HCT116 (cell line): ENCODE measurements around the gene CEACAM19. TPM values are rescaled to one million over a fixed set of nuclear protein-coding genes. Genes with fewer than 3 reads are reported as not detected.

ENCODE experiments used
- ATAC-seq: fragments of 200-7000 bp; cut with Tn5 transposase; 2 replicates; pipeline ENCODE4 v1.9.1; 2020; ENCODE audit warnings: mild to moderate bottlenecking, moderate library complexity
- BruUV-seq: library from RNA; stranded (reverse); fragments of 400-500 nt; replicated peaks from 2 replicates; lab custom pipeline; 2021; lab: Mats Ljungman, UMichigan
- CTCF ChIA-PET: fragments of 300-600 bp; sonication (Branson Sonifier 250); formaldehyde crosslinking; loops from one replicate; lab custom pipeline; 2021; ENCODE audit warnings: antibody characterized with exemption; lab: Charles Lee
- POLR2A ChIA-PET: fragments of 300-600, 350-600 bp; sonication (Branson Sonifier 250); formaldehyde crosslinking; loops from one replicate; lab custom pipeline; 2021; ENCODE audit warnings: antibody characterized with exemption; lab: Charles Lee
- RAD21 ChIA-PET, 2 experiments: fragments of 300-600 bp; sonication (Branson Sonifier 250); formaldehyde crosslinking; loops; one replicate each; lab custom pipeline; 2023; ENCODE audit warnings: low total read pairs in 2 of 2; ENCODE audit not compliant: uncharacterized antibody in 2 of 2, unreplicated experiment in 2 of 2, low non-redundant PET in 1 of 2; lab: Charles Lee
- DNase-seq: peaks from one replicate; pipeline ENCODE4 v3.0.0-alpha.2; 2010; ENCODE audit warnings: low read depth, low spot score
- H2AFZ ChIP-seq: fragments of 200-600 bp; shearing (Covaris generic), sonication (generic); 2 replicates; pipeline ENCODE4 v1.6.1; 2017; ENCODE audit warnings: low read depth, mixed run types, mixed read lengths, antibody characterized with exemption, low read length; ENCODE audit not compliant: poor library complexity, severe bottlenecking
- H3K27ac ChIP-seq: 2 replicates; pipeline ENCODE4 v1.5.1; 2012; ENCODE audit warnings: low read depth, low read length
- H3K27me3 ChIP-seq: fragments of 200-600 bp; sonication (generic); 2 replicates; pipeline ENCODE4 v1.6.1; 2016; ENCODE audit warnings: mixed run types, low read length, mixed read lengths; ENCODE audit not compliant: insufficient read depth
- H3K36me3 ChIP-seq, 2 experiments: fragments of 200-500 bp in 1 of 2; fragments of 200-600 bp in 1 of 2; sonication (Bioruptor generic) in 1 of 2; sonication (generic) in 1 of 2; 2 replicates each; pipeline versions ENCODE4 v1.5.1 to v1.6.1; 2014 to 2016; ENCODE audit warnings: low read length in 2 of 2, inconsistent platforms in 1 of 2, mixed read lengths in 1 of 2, mixed run types in 1 of 2; ENCODE audit not compliant: insufficient read depth in 2 of 2, control insufficient read depth in 1 of 2
- H3K4me1 ChIP-seq, 2 experiments: fragments of 200-600 bp in 1 of 2; sonication (generic) in 1 of 2; 2 replicates each; pipeline versions ENCODE4 v1.5.1 to v1.6.1; 2012 to 2017; ENCODE audit warnings: low read length in 2 of 2, inconsistent platforms in 1 of 2, mild to moderate bottlenecking in 1 of 2, mixed read lengths in 1 of 2, mixed run types in 1 of 2, moderate library complexity in 1 of 2; ENCODE audit not compliant: insufficient read depth in 2 of 2, control insufficient read depth in 1 of 2
- H3K4me2 ChIP-seq: fragments of 200-600 bp; sonication (generic); 2 replicates; pipeline ENCODE4 v1.6.1; 2017; ENCODE audit warnings: mixed run types, low read length, mixed read lengths
- H3K4me3 ChIP-seq, 2 experiments: fragments of 200-600 bp in 1 of 2; sonication (generic) in 1 of 2; replicated peaks in 1 of 2; 2 replicates each; pipeline ENCODE4 v1.5.1; 2011 to 2016; ENCODE audit warnings: low read length in 2 of 2, control low read depth in 1 of 2, low read depth in 1 of 2, mild to moderate bottlenecking in 1 of 2, mixed read lengths in 1 of 2, mixed run types in 1 of 2
- H3K79me2 ChIP-seq: fragments of 200-600 bp; sonication (generic); 2 replicates; pipeline ENCODE4 v1.6.1; 2017; ENCODE audit warnings: mild to moderate bottlenecking, mixed run types, low read length, moderate library complexity, mixed read lengths; ENCODE audit not compliant: insufficient read depth
- H3K9ac ChIP-seq: fragments of 200-600 bp; sonication (generic); 2 replicates; pipeline ENCODE4 v1.6.1; 2016; ENCODE audit warnings: low read length, mixed read lengths
- H3K9me2 ChIP-seq: fragments of 200-600 bp; sonication (generic), shearing (Covaris generic); 2 replicates; pipeline ENCODE4 v1.6.1; 2017; ENCODE audit warnings: mixed run types, mild to moderate bottlenecking, moderate library complexity; ENCODE audit not compliant: insufficient read depth
- H3K9me3 ChIP-seq, 2 experiments: fragments of 200-500 bp in 1 of 2; fragments of 200-600 bp in 1 of 2; sonication (Bioruptor generic) in 1 of 2; sonication (generic) in 1 of 2; 2 replicates each; pipeline ENCODE4 v1.6.1; 2014 to 2017; ENCODE audit warnings: low read length in 2 of 2, mixed read lengths in 2 of 2, inconsistent platforms in 1 of 2, low read depth in 1 of 2, mild to moderate bottlenecking in 1 of 2, mixed run types in 1 of 2, moderate library complexity in 1 of 2; ENCODE audit not compliant: control insufficient read depth in 1 of 2, insufficient read depth in 1 of 2
- H4K20me1 ChIP-seq: fragments of 200-600 bp; sonication (generic), shearing (Covaris generic); 2 replicates; pipeline ENCODE4 v1.6.1; 2017; ENCODE audit warnings: mixed run types, mild to moderate bottlenecking, moderate library complexity; ENCODE audit not compliant: insufficient read depth
- CBX3 ChIP-seq: IDR thresholded peaks from 2 replicates; pipeline ENCODE4 v1.6.1; 2012; ENCODE audit warnings: low read depth
- CEBPB ChIP-seq: IDR thresholded peaks from 2 replicates; pipeline ENCODE4 v1.6.1; 2012; ENCODE audit warnings: low read depth
- CTCF ChIP-seq, 3 experiments: fragments of 200-600 bp in 1 of 3; sonication (generic) in 1 of 3; IDR thresholded peaks in 2 of 3; conservative IDR thresholded peaks in 1 of 3; 2 replicates each; pipeline ENCODE4 v1.5.1; 2012 to 2017; ENCODE audit warnings: low read depth in 2 of 3, low read length in 2 of 3, antibody characterized with exemption in 1 of 3, borderline replicate concordance in 1 of 3, control low read depth in 1 of 3, mild to moderate bottlenecking in 1 of 3, mixed read lengths in 1 of 3, mixed run types in 1 of 3, moderate library complexity in 1 of 3; ENCODE audit not compliant: insufficient read depth in 1 of 3
- EGR1 ChIP-seq: IDR thresholded peaks from 2 replicates; pipeline ENCODE4 v1.6.1; 2012; ENCODE audit warnings: low read depth
- FOSL1 ChIP-seq: IDR thresholded peaks from 2 replicates; pipeline ENCODE4 v1.6.1; 2012; ENCODE audit warnings: low read depth
- JUND ChIP-seq: IDR thresholded peaks from 2 replicates; pipeline ENCODE4 v1.6.1; 2012
- POLR2A ChIP-seq: IDR thresholded peaks from 2 replicates; pipeline ENCODE4 v1.7.0; 2011; ENCODE audit warnings: borderline replicate concordance; ENCODE audit not compliant: insufficient read depth, insufficient read length; ENCODE audit errors: extremely low read depth
- RAD21 ChIP-seq: IDR thresholded peaks from 2 replicates; pipeline ENCODE4 v1.6.1; 2012; ENCODE audit warnings: low read depth, mild to moderate bottlenecking
- SIN3A ChIP-seq: IDR thresholded peaks from 2 replicates; pipeline ENCODE4 v1.6.1; 2012; ENCODE audit warnings: low read depth
- SP1 ChIP-seq: IDR thresholded peaks from 2 replicates; pipeline ENCODE4 v1.6.1; 2012; ENCODE audit warnings: low read depth
- SRF ChIP-seq: IDR thresholded peaks from 2 replicates; pipeline ENCODE4 v1.6.1; 2012; ENCODE audit warnings: low read depth
- YY1 ChIP-seq: IDR thresholded peaks from 2 replicates; pipeline ENCODE4 v1.6.1; 2011; ENCODE audit warnings: low read length, low read depth, moderate library complexity, mild to moderate bottlenecking; ENCODE audit not compliant: insufficient replicate concordance; ENCODE audit errors: extremely low read depth
- ZFX ChIP-seq: fragments of 450-650 bp; IDR thresholded peaks from 2 replicates; pipeline ENCODE4 v1.6.1; 2017
- ZNF274 ChIP-seq: fragments of 200-500 bp; sonication (Bioruptor generic); IDR thresholded peaks from 2 replicates; pipeline ENCODE4 v1.6.1; 2014; ENCODE audit warnings: mild to moderate bottlenecking, low read depth, low read length, inconsistent platforms
- intact Hi-C: fragments of 100-400 bp; cut with micrococcal nuclease; formaldehyde crosslinking; loops from 2 replicates; pipeline ENCODE4 v1.10.0; 2022
- total RNA-seq: library from RNA; stranded (reverse); gene quantifications from one replicate; pipeline ENCODE4 v1.2.1, GENCODE V29; 2021; ENCODE audit not compliant: unreplicated experiment

CEACAM19 gene
- total RNA-seq, 1 experiment from 2014 or later, result 4.0 TPM

GRCh38 chr19:44644402-44645016, 26.8 kb upstream of the CEACAM19 start (continued):
- no peak for TF ChIP-seq CEBPB
- no peak for TF ChIP-seq EGR1
- TF ChIP-seq, all 23 proteins: peak for 3

- CTCF ChIA-PET, result interaction anchor here (2.1 kb wide), 1 partner anchor 8 kb away, joined by 7 read pairs; no protein-coding TSS in a partner anchor
- RAD21 ChIA-PET, result no interaction called here
- H3K4me2 ChIP-seq, result no peak overlapping the region
- no peaks in the 10 kb centered on the region for H3K27me3 ChIP-seq
- no peak overlapping the region for H3K9ac ChIP-seq
- H3K4me1 ChIP-seq, result peaks cover 4 to 7% of the 10 kb centered on the region in 2 experiments; a peak in 3 of 4 replicates
- intact Hi-C loops, result no loop called here
- H3K4me3 ChIP-seq, result no peak overlapping the region
- no peak for DNase-seq
- ATAC-seq, result no peak
- peaks cover 5% of the 10 kb centered on the region; the same call in 1 of the 2 replicates for H4K20me1 ChIP-seq
- H3K36me3 ChIP-seq, result peaks cover 19 to 38% of the 10 kb centered on the region in 2 experiments; a peak in 3 of 4 replicates
- H3K27ac ChIP-seq, result no peak overlapping the region
- H3K79me2 ChIP-seq, result peaks cover 62% of the 10 kb centered on the region
- H3K9me3 ChIP-seq, result no peaks in the 10 kb centered on the region
- no peaks in the 10 kb centered on the region for H3K9me2 ChIP-seq
- BruUV-seq, result no TSS peak
- POLR2A ChIA-PET, result interaction anchor here (1.0 to 1.7 kb wide), 2 partner anchors 57 to 880 kb away, joined by 3 to 4 read pairs; no protein-coding TSS in a partner anchor
- H2AFZ ChIP-seq, result no peak overlapping the region
- TF ChIP-seq SP1 (no peak), CEBPB (no peak), SRF (no peak), FOSL1 (no peak)
Observed at GRCh38 chr19:44645407-44646048, 25.8 kb upstream of the CEACAM19 start.

DNA sequence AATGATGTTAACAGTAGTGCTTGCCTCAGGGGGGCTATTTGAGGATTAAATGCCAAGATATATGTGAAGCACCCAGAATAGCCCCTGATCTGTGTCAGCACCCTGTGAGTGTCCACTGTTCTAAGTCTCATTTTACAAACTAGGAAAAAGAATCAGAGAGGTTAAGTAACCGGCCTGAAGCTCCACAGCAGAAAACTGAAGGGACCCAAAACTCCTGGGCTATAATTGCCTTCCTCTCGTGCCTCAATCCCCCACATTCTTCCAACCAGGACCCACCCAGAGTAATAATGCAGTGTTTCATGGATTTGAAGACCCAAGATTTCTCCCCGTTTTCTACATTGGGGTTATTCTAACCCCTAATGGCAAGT, 25.2 kb upstream of the CEACAM19 start:
- Histone ChIP-seq H2AFZ (no peak overlapping the region), H3K4me2 (no peak overlapping the region), H3K4me3 (no peak overlapping the region), H3K27ac (no peak overlapping the region), H3K27me3 (no peaks in the 10 kb centered on the region), H3K9ac (no peak overlapping the region), H3K79me2 (peaks cover 66% of the 10 kb centered on the region), H4K20me1 (peaks cover 5% of the 10 kb centered on the region; the same call in 1 of the 2 replicates), H3K9me3 (no peaks in the 10 kb centered on the region), H3K36me3 (peaks cover 23 to 42% of the 10 kb centered on the region in 2 experiments; a peak in 3 of 4 replicates), H3K4me1 (peaks cover 4 to 7% of the 10 kb centered on the region in 2 experiments; a peak in 3 of 4 replicates), H3K9me2 (no peaks in the 10 kb centered on the region)
- intact Hi-C loops, result no loop called here
- DNase-seq, result no peak
- TSS peak; percentile 42 for BruUV-seq
- TF ChIP-seq EGR1 (no peak), ZNF274 (no peak), RAD21 (no peak), POLR2A (no peak), ZFX (no peak), SP1 (no peak), CTCF (IDR thresholded peaks at IDR 0.05 in 2 of 3, conservative IDR thresholded peaks at IDR 0.05 in 1 of 3; ENCODE audit: borderline replicate concordance in 1 of 3, insufficient read depth in 1 of 3, low read depth in 2 of 3, low read length in 2 of 3) (no peak), YY1 (no peak), JUND (no peak), SIN3A (no peak), CBX3 (no peak)
- ATAC-seq, result no peak
- ChIA-PET RAD21 (no interaction called here), POLR2A (interaction anchor here (1.7 kb wide), 1 partner anchor 57 kb away, joined by 4 read pairs; no protein-coding TSS in a partner anchor), CTCF (interaction anchor here (2.1 kb wide), 1 partner anchor 8 kb away, joined by 7 read pairs; no protein-coding TSS in a partner anchor)
